Measurements from ENCODE around the gene ST8SIA6.

Gene ST8SIA6

GRCh38 chr10:17483079-17483478, 28.7 kb upstream of the ST8SIA6 start:
- no peak for DNase-seq (ENCODE audit: low read depth in 1 of 2, low spot score in 1 of 2)
- no peak overlapping the region for H3K27ac ChIP-seq (replicated peaks)
- H3K27me3 ChIP-seq (ENCODE audit: insufficient read depth, poor library complexity, severe bottlenecking), result no peaks in the 10 kb centered on the region
- H3K4me3 ChIP-seq (replicated peaks; ENCODE audit: insufficient read depth, low read length), result no peak overlapping the region
- no peak for TF ChIP-seq POLR2AphosphoS5 (IDR thresholded peaks at IDR 0.05; ENCODE audit: low read depth)
- TF ChIP-seq, protein P1, sequence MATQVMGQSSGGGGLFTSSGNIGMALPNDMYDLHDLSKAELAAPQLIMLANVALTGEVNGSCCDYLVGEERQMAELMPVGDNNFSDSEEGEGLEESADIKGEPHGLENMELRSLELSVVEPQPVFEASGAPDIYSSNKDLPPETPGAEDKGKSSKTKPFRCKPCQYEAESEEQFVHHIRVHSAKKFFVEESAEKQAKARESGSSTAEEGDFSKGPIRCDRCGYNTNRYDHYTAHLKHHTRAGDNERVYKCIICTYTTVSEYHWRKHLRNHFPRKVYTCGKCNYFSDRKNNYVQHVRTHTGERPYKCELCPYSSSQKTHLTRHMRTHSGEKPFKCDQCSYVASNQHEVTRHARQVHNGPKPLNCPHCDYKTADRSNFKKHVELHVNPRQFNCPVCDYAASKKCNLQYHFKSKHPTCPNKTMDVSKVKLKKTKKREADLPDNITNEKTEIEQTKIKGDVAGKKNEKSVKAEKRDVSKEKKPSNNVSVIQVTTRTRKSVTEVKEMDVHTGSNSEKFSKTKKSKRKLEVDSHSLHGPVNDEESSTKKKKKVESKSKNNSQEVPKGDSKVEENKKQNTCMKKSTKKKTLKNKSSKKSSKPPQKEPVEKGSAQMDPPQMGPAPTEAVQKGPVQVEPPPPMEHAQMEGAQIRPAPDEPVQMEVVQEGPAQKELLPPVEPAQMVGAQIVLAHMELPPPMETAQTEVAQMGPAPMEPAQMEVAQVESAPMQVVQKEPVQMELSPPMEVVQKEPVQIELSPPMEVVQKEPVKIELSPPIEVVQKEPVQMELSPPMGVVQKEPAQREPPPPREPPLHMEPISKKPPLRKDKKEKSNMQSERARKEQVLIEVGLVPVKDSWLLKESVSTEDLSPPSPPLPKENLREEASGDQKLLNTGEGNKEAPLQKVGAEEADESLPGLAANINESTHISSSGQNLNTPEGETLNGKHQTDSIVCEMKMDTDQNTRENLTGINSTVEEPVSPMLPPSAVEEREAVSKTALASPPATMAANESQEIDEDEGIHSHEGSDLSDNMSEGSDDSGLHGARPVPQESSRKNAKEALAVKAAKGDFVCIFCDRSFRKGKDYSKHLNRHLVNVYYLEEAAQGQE (IDR thresholded peaks at IDR 0.05; ENCODE audit: insufficient replicate concordance, low read depth), result no peak
- no peak for TF ChIP-seq SPI1 (IDR thresholded peaks at IDR 0.05; ENCODE audit: borderline replicate concordance, low read depth)
- no peak for TF ChIP-seq GABPA (IDR thresholded peaks at IDR 0.05; ENCODE audit: low read depth)
- TF ChIP-seq, protein P2, sequence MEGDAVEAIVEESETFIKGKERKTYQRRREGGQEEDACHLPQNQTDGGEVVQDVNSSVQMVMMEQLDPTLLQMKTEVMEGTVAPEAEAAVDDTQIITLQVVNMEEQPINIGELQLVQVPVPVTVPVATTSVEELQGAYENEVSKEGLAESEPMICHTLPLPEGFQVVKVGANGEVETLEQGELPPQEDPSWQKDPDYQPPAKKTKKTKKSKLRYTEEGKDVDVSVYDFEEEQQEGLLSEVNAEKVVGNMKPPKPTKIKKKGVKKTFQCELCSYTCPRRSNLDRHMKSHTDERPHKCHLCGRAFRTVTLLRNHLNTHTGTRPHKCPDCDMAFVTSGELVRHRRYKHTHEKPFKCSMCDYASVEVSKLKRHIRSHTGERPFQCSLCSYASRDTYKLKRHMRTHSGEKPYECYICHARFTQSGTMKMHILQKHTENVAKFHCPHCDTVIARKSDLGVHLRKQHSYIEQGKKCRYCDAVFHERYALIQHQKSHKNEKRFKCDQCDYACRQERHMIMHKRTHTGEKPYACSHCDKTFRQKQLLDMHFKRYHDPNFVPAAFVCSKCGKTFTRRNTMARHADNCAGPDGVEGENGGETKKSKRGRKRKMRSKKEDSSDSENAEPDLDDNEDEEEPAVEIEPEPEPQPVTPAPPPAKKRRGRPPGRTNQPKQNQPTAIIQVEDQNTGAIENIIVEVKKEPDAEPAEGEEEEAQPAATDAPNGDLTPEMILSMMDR (IDR thresholded peaks at IDR 0.05; ENCODE audit: insufficient read depth, low read length), result no peak

- no peak overlapping the region for H3K4me3 ChIP-seq (replicated peaks; ENCODE audit: insufficient read depth, low read length)
- no peak for DNase-seq (ENCODE audit: low read depth in 1 of 2, low spot score in 1 of 2)
- H3K27ac ChIP-seq (replicated peaks), result no peak overlapping the region
- no peaks in the 10 kb centered on the region for H3K27me3 ChIP-seq (ENCODE audit: insufficient read depth, poor library complexity, severe bottlenecking)
- TF ChIP-seq SPI1 (IDR thresholded peaks at IDR 0.05; ENCODE audit: borderline replicate concordance, low read depth) (no peak), POLR2AphosphoS5 (IDR thresholded peaks at IDR 0.05; ENCODE audit: low read depth) (no peak), GABPA (IDR thresholded peaks at IDR 0.05; ENCODE audit: low read depth) (no peak)
- TF ChIP-seq, protein P1 (IDR thresholded peaks at IDR 0.05; ENCODE audit: insufficient replicate concordance, low read depth), result no peak
- TF ChIP-seq, protein P2 (IDR thresholded peaks at IDR 0.05; ENCODE audit: insufficient read depth, low read length), result no peak
Measured at GRCh38 chr10:17479822-17480221, 25.4 kb upstream of the ST8SIA6 start.

DNA sequence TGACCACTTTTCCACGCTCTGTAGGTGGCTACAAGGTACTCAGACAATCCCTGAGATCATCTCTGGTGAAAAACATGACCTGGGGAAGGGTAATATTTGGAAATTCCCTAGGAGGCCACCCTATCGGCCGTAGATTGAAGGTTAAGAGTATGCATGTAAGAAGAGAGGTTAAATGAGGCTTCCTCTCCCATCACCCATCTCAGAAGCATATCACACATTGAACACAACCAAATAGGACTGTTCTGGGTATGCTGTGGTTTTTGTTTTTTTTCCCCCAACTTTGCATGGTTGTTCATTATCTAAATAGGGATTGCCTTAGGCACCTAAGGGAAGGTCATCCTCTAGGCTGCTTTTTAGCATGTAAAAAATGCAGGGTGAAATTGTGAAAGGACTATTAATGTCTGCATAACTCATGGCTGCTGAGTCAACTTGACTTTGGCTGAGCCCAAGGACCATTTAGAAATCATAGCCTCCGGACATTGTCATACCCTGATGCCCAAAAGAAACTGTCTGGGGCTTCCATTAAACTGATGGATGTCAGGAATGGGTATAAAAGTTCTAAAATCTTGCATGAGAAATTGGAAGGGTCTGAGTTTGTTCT, 24.7 kb upstream of the ST8SIA6 start:
- no peak for DNase-seq (ENCODE audit: low read depth in 1 of 2, low spot score in 1 of 2)
- Histone ChIP-seq H3K27ac (replicated peaks) (no peak overlapping the region), H3K27me3 (ENCODE audit: insufficient read depth, poor library complexity, severe bottlenecking) (no peaks in the 10 kb centered on the region), H3K4me3 (replicated peaks; ENCODE audit: insufficient read depth, low read length) (no peak overlapping the region)
- TF ChIP-seq SPI1 (IDR thresholded peaks at IDR 0.05; ENCODE audit: borderline replicate concordance, low read depth), result no peak
- no peak for TF ChIP-seq POLR2AphosphoS5 (IDR thresholded peaks at IDR 0.05; ENCODE audit: low read depth)
- TF ChIP-seq, protein P2 (IDR thresholded peaks at IDR 0.05; ENCODE audit: insufficient read depth, low read length), result no peak
- no peak for TF ChIP-seq GABPA (IDR thresholded peaks at IDR 0.05; ENCODE audit: low read depth)
- TF ChIP-seq, protein P1 (IDR thresholded peaks at IDR 0.05; ENCODE audit: insufficient replicate concordance, low read depth), result no peak
